Measurements from ENCODE around the gene MTX1. TPM values are rescaled to one million over a fixed set of nuclear protein-coding genes. Genes with fewer than 3 reads are reported as not detected.

MTX1 gene
- total RNA-seq, 1 donor, result 42.7 TPM

DNA sequence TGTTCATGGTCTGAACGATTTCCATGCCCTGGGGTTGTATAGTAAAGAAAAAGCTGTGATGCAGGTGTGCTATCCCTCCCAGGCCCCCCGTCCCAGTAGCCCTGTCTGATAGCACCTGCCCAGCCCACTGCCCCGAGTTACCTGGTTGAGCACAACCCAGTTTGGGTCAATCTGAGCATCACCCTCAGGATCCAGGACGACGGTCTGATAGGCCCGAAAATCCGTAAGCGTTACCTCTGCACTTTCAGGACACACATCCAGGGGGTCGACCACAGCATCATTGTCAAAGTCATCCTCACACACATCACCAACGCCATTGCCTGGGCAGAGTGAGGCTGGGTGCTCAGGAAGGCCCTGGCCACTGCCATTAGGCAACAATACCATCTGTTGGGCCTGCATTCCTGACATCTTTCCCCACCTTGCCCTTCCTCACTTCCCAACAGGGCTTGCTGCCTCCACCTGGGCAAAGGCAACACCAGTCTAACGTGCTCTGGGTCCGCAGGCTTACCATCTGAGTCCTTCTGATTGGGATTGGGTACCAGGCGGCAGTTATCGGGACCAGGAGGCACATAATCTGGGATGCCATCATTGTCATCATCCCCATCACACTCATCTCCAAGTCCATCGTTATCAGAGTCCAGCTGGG lies 10.5 kb upstream of the MTX1 start:
- peaks cover 20% of the 10 kb centered on the region for H3K4me1 ChIP-seq (ENCODE audit: insufficient read depth, low read length)
- no peak overlapping the region for H2AFZ ChIP-seq (ENCODE audit: low read length)
- TF ChIP-seq, protein P1, sequence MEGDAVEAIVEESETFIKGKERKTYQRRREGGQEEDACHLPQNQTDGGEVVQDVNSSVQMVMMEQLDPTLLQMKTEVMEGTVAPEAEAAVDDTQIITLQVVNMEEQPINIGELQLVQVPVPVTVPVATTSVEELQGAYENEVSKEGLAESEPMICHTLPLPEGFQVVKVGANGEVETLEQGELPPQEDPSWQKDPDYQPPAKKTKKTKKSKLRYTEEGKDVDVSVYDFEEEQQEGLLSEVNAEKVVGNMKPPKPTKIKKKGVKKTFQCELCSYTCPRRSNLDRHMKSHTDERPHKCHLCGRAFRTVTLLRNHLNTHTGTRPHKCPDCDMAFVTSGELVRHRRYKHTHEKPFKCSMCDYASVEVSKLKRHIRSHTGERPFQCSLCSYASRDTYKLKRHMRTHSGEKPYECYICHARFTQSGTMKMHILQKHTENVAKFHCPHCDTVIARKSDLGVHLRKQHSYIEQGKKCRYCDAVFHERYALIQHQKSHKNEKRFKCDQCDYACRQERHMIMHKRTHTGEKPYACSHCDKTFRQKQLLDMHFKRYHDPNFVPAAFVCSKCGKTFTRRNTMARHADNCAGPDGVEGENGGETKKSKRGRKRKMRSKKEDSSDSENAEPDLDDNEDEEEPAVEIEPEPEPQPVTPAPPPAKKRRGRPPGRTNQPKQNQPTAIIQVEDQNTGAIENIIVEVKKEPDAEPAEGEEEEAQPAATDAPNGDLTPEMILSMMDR (IDR thresholded peaks at IDR 0.05; ENCODE audit: extremely low read depth, low read depth, low read length), result no peak

DNA sequence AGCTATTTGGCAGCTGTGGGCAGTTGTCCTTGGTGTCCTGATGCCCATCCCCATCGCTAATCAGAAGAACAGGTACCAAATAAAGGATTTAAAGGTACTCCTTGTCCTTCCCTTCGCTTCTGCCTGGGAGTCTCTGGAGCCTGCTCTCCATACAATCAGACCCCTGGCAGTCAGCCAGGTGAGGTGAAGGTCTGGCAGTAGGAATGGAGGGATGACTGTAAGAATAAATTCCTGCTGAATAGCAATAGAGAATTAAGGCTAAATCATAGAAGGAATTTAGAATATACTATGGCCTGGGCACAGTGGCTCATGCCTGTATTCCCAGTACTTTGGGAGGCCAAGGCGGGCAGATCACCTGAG lies 10.0 kb upstream of the MTX1 start:
- Histone ChIP-seq H3K27me3 (ENCODE audit: insufficient read depth, low read length) (no peaks in the 10 kb centered on the region), H2AFZ (ENCODE audit: low read length) (no peak overlapping the region), H3K27ac (ENCODE audit: low read depth, low read length) (no peak overlapping the region), H3K36me3 (ENCODE audit: insufficient read depth, low read length) (peaks cover 28% of the 10 kb centered on the region), H3K4me3 (ENCODE audit: insufficient read depth, low read length) (no peak overlapping the region), H3K4me1 (ENCODE audit: insufficient read depth, low read length) (peaks cover 16% of the 10 kb centered on the region), H3K79me2 (ENCODE audit: insufficient read depth, low read length) (peaks cover 14% of the 10 kb centered on the region), H4K20me1 (ENCODE audit: insufficient read depth, low read length) (no peaks in the 10 kb centered on the region), H3K9me3 (ENCODE audit: low read depth, low read length) (no peaks in the 10 kb centered on the region), H3K4me2 (ENCODE audit: insufficient read depth, low read length) (no peak overlapping the region)
- peak; percentile 6 for DNase-seq (ENCODE audit: insufficient read length, low spot score, missing footprints)
- TF ChIP-seq, protein P1 (IDR thresholded peaks at IDR 0.05; ENCODE audit: extremely low read depth, low read depth, low read length), result no peak

More for the DNA sequence above, 10.5 kb upstream of the MTX1 start:
- H3K27ac ChIP-seq (ENCODE audit: low read depth, low read length), result no peak overlapping the region
- H3K4me3 ChIP-seq (ENCODE audit: insufficient read depth, low read length), result no peak overlapping the region
- H3K27me3 ChIP-seq (ENCODE audit: insufficient read depth, low read length), result no peaks in the 10 kb centered on the region
- no peak for DNase-seq (ENCODE audit: insufficient read length, low spot score, missing footprints)
- H3K36me3 ChIP-seq (ENCODE audit: insufficient read depth, low read length), result peaks cover 28% of the 10 kb centered on the region
- peaks cover 14% of the 10 kb centered on the region for H3K79me2 ChIP-seq (ENCODE audit: insufficient read depth, low read length)
- no peaks in the 10 kb centered on the region for H3K9me3 ChIP-seq (ENCODE audit: low read depth, low read length)
- no peaks in the 10 kb centered on the region for H4K20me1 ChIP-seq (ENCODE audit: insufficient read depth, low read length)
- no peak overlapping the region for H3K4me2 ChIP-seq (ENCODE audit: insufficient read depth, low read length)

DNA sequence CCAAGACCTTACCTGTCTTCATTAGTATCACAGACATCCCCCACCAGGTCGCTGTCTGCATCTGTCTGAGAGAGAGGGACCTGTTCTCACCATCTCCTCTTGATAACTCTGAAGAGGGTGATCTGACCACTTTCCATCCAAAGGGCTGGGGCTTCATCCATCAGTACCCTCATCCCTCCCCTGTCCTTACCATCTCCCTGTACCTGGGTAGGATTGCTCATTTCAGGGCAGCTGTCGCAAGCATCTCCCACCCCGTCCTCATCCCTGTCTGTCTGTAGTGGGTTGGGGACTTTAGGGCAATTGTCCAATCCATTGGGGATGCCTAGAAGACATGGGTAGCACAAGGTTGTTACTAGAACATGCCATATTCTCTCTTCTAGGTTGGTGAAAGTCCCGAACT lies 8.7 kb upstream of the MTX1 start:
- Histone ChIP-seq H3K4me2 (ENCODE audit: insufficient read depth, low read length) (no peak overlapping the region), H3K4me1 (ENCODE audit: insufficient read depth, low read length) (peaks cover 7% of the 10 kb centered on the region), H3K27me3 (ENCODE audit: insufficient read depth, low read length) (no peaks in the 10 kb centered on the region), H2AFZ (ENCODE audit: low read length) (no peak overlapping the region), H3K9me3 (ENCODE audit: low read depth, low read length) (no peaks in the 10 kb centered on the region), H3K27ac (ENCODE audit: low read depth, low read length) (no peak overlapping the region), H3K4me3 (ENCODE audit: insufficient read depth, low read length) (no peak overlapping the region), H3K79me2 (ENCODE audit: insufficient read depth, low read length) (peaks cover 14% of the 10 kb centered on the region), H4K20me1 (ENCODE audit: insufficient read depth, low read length) (no peaks in the 10 kb centered on the region), H3K36me3 (ENCODE audit: insufficient read depth, low read length) (peaks cover 28% of the 10 kb centered on the region)
- peak; percentile 65 for DNase-seq (ENCODE audit: insufficient read length, low spot score, missing footprints)
- TF ChIP-seq, protein P1 (IDR thresholded peaks at IDR 0.05; ENCODE audit: extremely low read depth, low read depth, low read length), result no peak

DNA sequence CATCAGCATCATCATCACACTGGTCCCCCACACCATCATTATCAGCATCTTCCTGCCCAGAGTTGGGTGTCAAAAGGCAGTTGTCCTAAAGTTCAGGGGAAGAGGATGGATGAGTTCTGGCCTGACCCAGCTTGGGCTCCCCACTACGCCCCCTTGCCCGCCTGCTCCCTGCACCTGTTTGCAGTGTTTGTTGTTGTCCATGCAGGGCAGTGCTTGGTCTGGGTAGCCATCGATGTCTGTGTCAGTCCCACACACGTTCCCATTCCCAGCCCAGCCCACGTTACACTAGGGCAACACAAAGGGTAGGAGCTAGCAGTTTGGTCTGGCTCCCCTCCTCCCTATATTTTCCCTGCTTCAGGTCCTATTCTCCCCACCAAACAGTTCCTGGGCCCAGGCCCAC lies 7.6 kb upstream of the MTX1 start:
- Histone ChIP-seq H3K27ac (ENCODE audit: low read depth, low read length) (no peak overlapping the region), H3K4me3 (ENCODE audit: insufficient read depth, low read length) (no peak overlapping the region), H3K27me3 (ENCODE audit: insufficient read depth, low read length) (no peaks in the 10 kb centered on the region), H4K20me1 (ENCODE audit: insufficient read depth, low read length) (no peaks in the 10 kb centered on the region), H3K79me2 (ENCODE audit: insufficient read depth, low read length) (peaks cover 12% of the 10 kb centered on the region), H3K4me2 (ENCODE audit: insufficient read depth, low read length) (no peak overlapping the region), H2AFZ (ENCODE audit: low read length) (no peak overlapping the region), H3K36me3 (ENCODE audit: insufficient read depth, low read length) (peaks cover 30% of the 10 kb centered on the region), H3K4me1 (ENCODE audit: insufficient read depth, low read length) (peaks cover under 1% of the 10 kb centered on the region), H3K9me3 (ENCODE audit: low read depth, low read length) (no peaks in the 10 kb centered on the region)
- TF ChIP-seq, protein P1 (IDR thresholded peaks at IDR 0.05; ENCODE audit: extremely low read depth, low read depth, low read length), result no peak
- peak; percentile 30 for DNase-seq (ENCODE audit: insufficient read length, low spot score, missing footprints)

Data from osteoblast (primary cell).